Measurements from ENCODE around the gene OTOP3. TPM values are rescaled to one million over a fixed set of nuclear protein-coding genes. Genes with fewer than 3 reads are reported as not detected.
"Not testable (repeated sequence)": the region's sequence is repeated elsewhere in the genome, so short reads cannot be mapped to it uniquely, and the experiment has no call there.

The OTOP3 gene
- total RNA-seq, 3 donors from 2014 or later (not counting 1 experiment from before 2014, with no cell fraction given): not detected

DNA sequence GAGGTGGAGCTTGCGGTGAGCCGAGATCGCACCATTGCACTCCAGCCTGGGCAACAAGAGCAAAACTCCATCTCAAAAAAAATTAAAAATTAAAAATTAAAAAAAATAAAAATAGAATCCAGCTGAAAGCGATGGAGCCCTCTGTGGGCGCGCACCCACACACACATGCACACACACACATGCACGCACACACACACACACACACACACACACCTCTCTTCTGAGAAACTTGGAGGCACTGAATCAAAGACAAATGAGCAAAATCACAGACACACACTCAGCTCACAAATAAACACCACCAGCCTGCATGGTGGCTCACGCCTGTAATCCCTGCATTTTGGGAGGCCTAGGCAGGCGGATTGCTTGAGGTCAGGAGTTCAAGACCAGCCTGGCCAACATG lies 32.7 kb upstream of the OTOP3 start:
- Histone ChIP-seq H3K27ac (ENCODE audit: low read length) (no peak overlapping the region), H3K27me3 (ENCODE audit: control insufficient read depth, insufficient read depth, low read length) (no peaks in the 10 kb centered on the region), H3K4me1 (ENCODE audit: control insufficient read depth, insufficient read depth, low read length) (no peaks in the 10 kb centered on the region), H3K36me3 (ENCODE audit: control insufficient read depth, insufficient read depth, low read length) (no peaks in the 10 kb centered on the region), H3K9me3 (ENCODE audit: control insufficient read depth, insufficient read depth, low read length) (no peaks in the 10 kb centered on the region), H3K4me3 (ENCODE audit: low read length) (no peak overlapping the region)
- WGBS (ENCODE audit: insufficient coverage): 85% methylated on average over 7 of the region's 9 CpGs
- Mint-ChIP-seq H3K27ac (no peak overlapping the region), H3K27me3 (ENCODE audit: low read depth in 2 of 2) (peaks cover 0 to 4% of the 10 kb centered on the region in 2 donors), H3K4me3 (no peak overlapping the region), H3K36me3 (no peaks in the 10 kb centered on the region), H3K4me1 (no peaks in the 10 kb centered on the region), H3K9me3 (no peaks in the 10 kb centered on the region)
- no peak for DNase-seq
- intact Hi-C loops (cut with micrococcal nuclease): no loop called here
- TF ChIP-seq, protein P1, sequence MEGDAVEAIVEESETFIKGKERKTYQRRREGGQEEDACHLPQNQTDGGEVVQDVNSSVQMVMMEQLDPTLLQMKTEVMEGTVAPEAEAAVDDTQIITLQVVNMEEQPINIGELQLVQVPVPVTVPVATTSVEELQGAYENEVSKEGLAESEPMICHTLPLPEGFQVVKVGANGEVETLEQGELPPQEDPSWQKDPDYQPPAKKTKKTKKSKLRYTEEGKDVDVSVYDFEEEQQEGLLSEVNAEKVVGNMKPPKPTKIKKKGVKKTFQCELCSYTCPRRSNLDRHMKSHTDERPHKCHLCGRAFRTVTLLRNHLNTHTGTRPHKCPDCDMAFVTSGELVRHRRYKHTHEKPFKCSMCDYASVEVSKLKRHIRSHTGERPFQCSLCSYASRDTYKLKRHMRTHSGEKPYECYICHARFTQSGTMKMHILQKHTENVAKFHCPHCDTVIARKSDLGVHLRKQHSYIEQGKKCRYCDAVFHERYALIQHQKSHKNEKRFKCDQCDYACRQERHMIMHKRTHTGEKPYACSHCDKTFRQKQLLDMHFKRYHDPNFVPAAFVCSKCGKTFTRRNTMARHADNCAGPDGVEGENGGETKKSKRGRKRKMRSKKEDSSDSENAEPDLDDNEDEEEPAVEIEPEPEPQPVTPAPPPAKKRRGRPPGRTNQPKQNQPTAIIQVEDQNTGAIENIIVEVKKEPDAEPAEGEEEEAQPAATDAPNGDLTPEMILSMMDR (IDR thresholded peaks at IDR 0.05): no peak
- ATAC-seq: no peak

DNA sequence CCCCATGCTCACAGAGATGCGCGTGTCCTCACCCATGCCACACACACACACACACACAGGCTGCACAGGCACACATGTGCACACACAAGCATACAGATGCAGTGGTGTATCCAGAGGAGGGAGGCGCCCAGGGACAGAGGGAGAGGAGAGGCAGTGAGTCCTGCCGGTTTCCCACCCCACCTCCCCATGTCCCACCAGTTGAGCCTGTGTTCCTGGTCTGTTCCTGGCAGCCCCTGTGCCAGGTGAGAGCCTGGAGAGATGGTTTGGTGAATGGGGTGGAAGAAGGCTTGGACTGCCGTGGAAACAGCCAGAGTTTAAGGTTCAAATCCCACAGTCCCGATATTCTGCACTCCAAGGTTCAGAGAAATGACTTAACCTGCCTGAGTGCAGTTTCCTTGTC lies 32.0 kb upstream of the OTOP3 start:
- Mint-ChIP-seq H3K27me3 (ENCODE audit: low read depth in 2 of 2) (peaks cover 0 to 4% of the 10 kb centered on the region in 2 donors), H3K36me3 (no peaks in the 10 kb centered on the region), H3K4me1 (no peaks in the 10 kb centered on the region), H3K27ac (no peak overlapping the region), H3K4me3 (no peak overlapping the region), H3K9me3 (no peaks in the 10 kb centered on the region)
- Histone ChIP-seq H3K4me1 (ENCODE audit: control insufficient read depth, insufficient read depth, low read length) (no peaks in the 10 kb centered on the region), H3K36me3 (ENCODE audit: control insufficient read depth, insufficient read depth, low read length) (no peaks in the 10 kb centered on the region), H3K9me3 (ENCODE audit: control insufficient read depth, insufficient read depth, low read length) (no peaks in the 10 kb centered on the region), H3K4me3 (ENCODE audit: low read length) (no peak overlapping the region), H3K27ac (ENCODE audit: low read length) (no peak overlapping the region), H3K27me3 (ENCODE audit: control insufficient read depth, insufficient read depth, low read length) (no peaks in the 10 kb centered on the region)
- ATAC-seq (no peak), DNase-seq (no peak)
- intact Hi-C loops (cut with micrococcal nuclease): no loop called here
- 71% methylated on average over 2 of the region's 6 CpGs for WGBS (ENCODE audit: insufficient coverage)
- TF ChIP-seq, protein P1 (IDR thresholded peaks at IDR 0.05): no peak

DNA sequence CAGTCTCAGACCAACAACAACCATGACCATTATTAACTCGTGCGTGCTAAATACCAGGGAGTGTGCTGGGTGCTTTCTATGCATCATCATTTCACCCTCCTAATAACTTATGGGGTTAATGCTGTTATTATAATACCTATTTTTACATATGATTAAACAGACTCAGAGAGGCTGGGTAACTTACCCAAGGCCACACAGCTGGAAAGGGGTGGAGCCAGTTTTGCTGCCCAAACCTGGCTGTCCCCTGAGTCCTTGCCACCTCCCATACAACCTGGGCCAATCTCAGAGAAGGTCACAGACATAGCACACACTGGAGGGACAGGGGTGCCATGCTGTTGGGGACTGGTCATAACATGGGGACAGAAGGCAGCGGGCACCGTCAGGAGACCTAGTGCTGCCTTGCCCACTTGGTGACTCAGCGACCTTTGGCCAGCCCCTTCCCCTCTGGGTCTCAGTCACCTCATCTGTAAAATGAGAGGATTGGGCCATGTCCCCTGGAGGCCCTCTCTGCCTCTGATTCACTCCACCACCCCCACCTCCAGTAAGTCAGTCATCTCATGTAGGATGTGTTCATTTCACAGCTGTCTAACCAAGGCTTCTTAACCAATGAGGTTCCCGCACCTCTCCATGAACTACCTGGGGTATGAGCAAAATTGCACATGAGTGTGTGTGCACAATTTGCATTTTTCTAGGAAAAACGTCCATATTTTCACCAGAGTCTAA lies 30.9 kb upstream of the OTOP3 start:
- H3K4me3 ChIP-seq (ENCODE audit: low read length): no peak overlapping the region
- H3K9me3 ChIP-seq (ENCODE audit: control insufficient read depth, insufficient read depth, low read length): no peaks in the 10 kb centered on the region
- ATAC-seq: no peak
- H3K36me3 ChIP-seq (ENCODE audit: control insufficient read depth, insufficient read depth, low read length): no peaks in the 10 kb centered on the region
- no peaks in the 10 kb centered on the region for H3K27me3 ChIP-seq (ENCODE audit: control insufficient read depth, insufficient read depth, low read length)
- 83% methylated on average over 5 of the region's 7 CpGs for WGBS (ENCODE audit: insufficient coverage)
- Mint-ChIP-seq H3K4me1 (no peaks in the 10 kb centered on the region), H3K4me3 (no peak overlapping the region), H3K27me3 (ENCODE audit: low read depth in 2 of 2) (peaks cover 0 to 3% of the 10 kb centered on the region in 2 donors), H3K9me3 (no peaks in the 10 kb centered on the region), H3K27ac (no peak overlapping the region), H3K36me3 (no peaks in the 10 kb centered on the region)
- no peak overlapping the region for H3K27ac ChIP-seq (ENCODE audit: low read length)
- intact Hi-C loops (cut with micrococcal nuclease): no loop called here
- H3K4me1 ChIP-seq (ENCODE audit: control insufficient read depth, insufficient read depth, low read length): no peaks in the 10 kb centered on the region
- no peak for DNase-seq
- TF ChIP-seq, protein P1 (IDR thresholded peaks at IDR 0.05): no peak

DNA sequence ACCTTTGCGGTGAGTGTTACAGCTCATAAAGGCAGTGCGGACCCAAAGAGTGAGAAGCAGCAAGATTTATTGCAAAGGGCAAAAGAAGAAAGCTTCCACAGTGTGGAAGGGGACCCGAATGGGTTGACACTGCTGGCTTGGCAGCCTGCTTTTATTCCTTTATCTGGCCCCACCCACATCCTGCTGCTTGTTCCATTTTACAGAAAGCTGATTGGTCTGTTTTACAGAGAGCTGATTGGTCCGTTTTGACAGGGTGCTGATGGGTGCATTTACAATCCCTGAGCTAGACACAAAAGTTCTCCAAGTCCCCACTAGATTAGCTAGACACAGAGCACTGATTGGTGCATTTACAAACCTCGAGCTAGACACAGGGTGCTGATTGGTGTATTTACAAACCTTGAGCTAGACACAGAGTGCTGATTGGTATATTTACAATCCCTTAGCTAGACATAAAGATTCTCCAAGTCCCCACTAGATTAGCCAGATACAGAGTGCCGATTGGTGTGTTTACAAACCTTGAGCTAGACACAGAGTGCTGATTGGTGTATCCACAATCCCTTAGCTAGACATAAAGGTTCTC lies 29.4 kb upstream of the OTOP3 start:
- H3K27ac Mint-ChIP-seq; DNase-seq; H3K36me3 ChIP-seq (ENCODE audit: control insufficient read depth, insufficient read depth, low read length); H3K4me3 Mint-ChIP-seq; H3K4me3 ChIP-seq (ENCODE audit: low read length); H3K27me3 ChIP-seq (ENCODE audit: control insufficient read depth, insufficient read depth, low read length); H3K4me1 Mint-ChIP-seq; H3K36me3 Mint-ChIP-seq; H3K9me3 ChIP-seq (ENCODE audit: control insufficient read depth, insufficient read depth, low read length); H3K27ac ChIP-seq (ENCODE audit: low read length); intact Hi-C loops (cut with micrococcal nuclease); H3K27me3 Mint-ChIP-seq (ENCODE audit: low read depth in 2 of 2); ATAC-seq; H3K9me3 Mint-ChIP-seq; H3K4me1 ChIP-seq (ENCODE audit: control insufficient read depth, insufficient read depth, low read length): not testable (repeated sequence)
- 73% methylated on average over 5 of the region's 6 CpGs for WGBS (ENCODE audit: insufficient coverage)
